Neural cell (in vitro differentiated cells): ENCODE measurements around the gene KCTD11. TPM values are rescaled to one million over a fixed set of nuclear protein-coding genes. Genes with fewer than 3 reads are reported as not detected.

Source experiments
- H2AFZ ChIP-seq: fragments of 200-600, 300-800 bp; sonication (generic), shearing (Covaris generic); 2 replicates; pipeline ENCODE4 v1.6.0; 2014; ENCODE audit warnings: low read depth, mild to moderate bottlenecking, antibody characterized with exemption, low read length, moderate library complexity
- H3F3A ChIP-seq: fragments of 200-600 bp; shearing (Covaris generic); 2 replicates; pipeline ENCODE4 v1.6.1; 2016; ENCODE audit warnings: mild to moderate bottlenecking, moderate library complexity, mixed read lengths, antibody characterized with exemption, low read length; ENCODE audit not compliant: insufficient read depth, poor library complexity, severe bottlenecking
- H3K27ac ChIP-seq: fragments of 200-600, 300-800 bp; sonication (generic), shearing (Covaris generic); 2 replicates; pipeline ENCODE4 v1.5.1; 2014; ENCODE audit warnings: mild to moderate bottlenecking, low read length, moderate library complexity
- H3K27me3 ChIP-seq: fragments of 300-800, 200-600 bp; sonication (generic), shearing (Covaris generic); 2 replicates; pipeline ENCODE4 v1.6.0; 2014; ENCODE audit warnings: mild to moderate bottlenecking, low read depth, low read length, moderate library complexity; ENCODE audit not compliant: insufficient read depth
- H3K36me3 ChIP-seq: fragments of 300-800, 200-600 bp; sonication (generic), shearing (Covaris generic); 2 replicates; pipeline ENCODE4 v1.5.1; 2014; ENCODE audit warnings: mild to moderate bottlenecking, antibody characterized with exemption, low read length, moderate library complexity; ENCODE audit not compliant: insufficient read depth
- H3K4me2 ChIP-seq: fragments of 300-800, 200-600 bp; sonication (generic), shearing (Covaris generic); 2 replicates; pipeline ENCODE4 v1.6.0; 2014; ENCODE audit warnings: mild to moderate bottlenecking, low read length
- H3K4me3 ChIP-seq: fragments of 300-800, 200-600 bp; sonication (generic), shearing (Covaris generic); 2 replicates; pipeline ENCODE4 v1.5.1; 2014; ENCODE audit warnings: mild to moderate bottlenecking, low read length, moderate library complexity
- H3K79me2 ChIP-seq: fragments of 200-600 bp; shearing (Covaris generic); replicated peaks from 2 replicates; pipeline ENCODE4 v1.6.0; 2014; ENCODE audit warnings: mild to moderate bottlenecking, low read length, moderate library complexity; ENCODE audit not compliant: insufficient read depth
- H3K9ac ChIP-seq: fragments of 300-800, 200-600 bp; sonication (generic), shearing (Covaris generic); 2 replicates; pipeline ENCODE4 v1.6.1; 2016; ENCODE audit warnings: mild to moderate bottlenecking, low read length, mixed read lengths
- H3K9me2 ChIP-seq: fragments of 200-600 bp; shearing (Covaris generic); 2 replicates; pipeline ENCODE4 v1.6.1; 2016; ENCODE audit warnings: mild to moderate bottlenecking, low read length, mixed read lengths; ENCODE audit not compliant: insufficient read depth
- H3K9me3 ChIP-seq: fragments of 200-600, 300-800 bp; sonication (generic), shearing (Covaris generic); 2 replicates; pipeline ENCODE4 v1.6.1; 2016; ENCODE audit warnings: mild to moderate bottlenecking, mixed run types, low read length, moderate library complexity, mixed read lengths
- H4K20me1 ChIP-seq: fragments of 200-600 bp; shearing (Covaris generic); 2 replicates; pipeline ENCODE4 v1.6.1; 2016; ENCODE audit warnings: mild to moderate bottlenecking, mixed run types; ENCODE audit not compliant: insufficient read depth
- CTCF ChIP-seq: fragments of 450-650 bp; IDR thresholded peaks from 2 replicates; pipeline ENCODE4 v1.5.1; 2014; ENCODE audit warnings: antibody characterized with exemption, mild to moderate bottlenecking, moderate library complexity; ENCODE audit not compliant: poor library complexity, severe bottlenecking
- EP300 ChIP-seq: fragments of 450-650 bp; conservative IDR thresholded peaks from 2 replicates; pipeline ENCODE4 v1.6.1; 2014; ENCODE audit warnings: antibody characterized with exemption, mild to moderate bottlenecking, moderate library complexity; ENCODE audit not compliant: poor library complexity, severe bottlenecking
- EZH2 ChIP-seq: fragments of 200-600, 300-800 bp; shearing (Covaris generic), sonication (generic); IDR thresholded peaks from 2 replicates; pipeline ENCODE4 v1.6.1; 2014; ENCODE audit warnings: antibody characterized with exemption, low read length, borderline replicate concordance, mild to moderate bottlenecking; ENCODE audit not compliant: insufficient read depth, poor library complexity, severe bottlenecking
- MXI1 ChIP-seq: fragments of 450-650 bp; conservative IDR thresholded peaks from 2 replicates; pipeline ENCODE4 v1.6.1; 2014; ENCODE audit warnings: antibody characterized with exemption, mild to moderate bottlenecking; ENCODE audit not compliant: poor library complexity, severe bottlenecking
- POLR2AphosphoS5 ChIP-seq: IDR thresholded peaks from 2 replicates; pipeline ENCODE4 v1.6.1; 2012
- RAD21 ChIP-seq: fragments of 450-650 bp; conservative IDR thresholded peaks from 2 replicates; pipeline ENCODE4 v1.6.1; 2014; ENCODE audit warnings: antibody characterized with exemption, mild to moderate bottlenecking, moderate library complexity
- REST ChIP-seq: IDR thresholded peaks from 2 replicates; pipeline ENCODE4 v1.6.1; 2012; ENCODE audit warnings: borderline replicate concordance
- SMC3 ChIP-seq: fragments of 450-650 bp; conservative IDR thresholded peaks from 2 replicates; pipeline ENCODE4 v1.6.1; 2014; ENCODE audit warnings: antibody characterized with exemption, mild to moderate bottlenecking, moderate library complexity; ENCODE audit not compliant: poor library complexity
- TAF1 ChIP-seq: IDR thresholded peaks from 2 replicates; pipeline ENCODE4 v1.6.1; 2012; ENCODE audit warnings: low read depth
- polyA plus RNA-seq: library from polyadenylated mRNA; depleted of rRNA; stranded (reverse); fragments of >200 nt; gene quantifications from 2 replicates; pipeline ENCODE4 v1.2.3, GENCODE V29; 2014

The KCTD11 gene
- polyA plus RNA-seq, 1 donor from 2014 or later, result 2.8 TPM

GRCh38 chr17:7329374-7329996 lies 22.5 kb upstream of the KCTD11 start:
- Histone ChIP-seq H3K9me2 (no peaks in the 10 kb centered on the region), H3F3A (no peaks in the 10 kb centered on the region), H3K4me3 (peak overlapping the region; percentile 92), H3K79me2 (peaks cover 9% of the 10 kb centered on the region), H3K36me3 (no peaks in the 10 kb centered on the region), H3K4me2 (peak overlapping the region; percentile 49), H3K9ac (peak overlapping the region; percentile 81), H3K27me3 (no peaks in the 10 kb centered on the region), H2AFZ (peak overlapping the region; percentile 61), H3K9me3 (no peaks in the 10 kb centered on the region), H4K20me1 (no peaks in the 10 kb centered on the region), H3K27ac (peak overlapping the region; percentile 93)
- TF ChIP-seq CTCF (peak; percentile 43), REST (peak; percentile 39), POLR2AphosphoS5 (peak; percentile 94), MXI1 (peak; percentile 82), RAD21 (no peak), EP300 (peak; percentile 57), EZH2 (no peak), SMC3 (no peak), TAF1 (peak; percentile 86)

GRCh38 chr17:7329997-7330637 lies 21.8 kb upstream of the KCTD11 start:
- Histone ChIP-seq H4K20me1 (no peaks in the 10 kb centered on the region), H3K79me2 (peaks cover 9% of the 10 kb centered on the region), H3K4me3 (peak overlapping the region; percentile 92), H3K27me3 (no peaks in the 10 kb centered on the region), H3K27ac (peak overlapping the region; percentile 93), H3K36me3 (no peaks in the 10 kb centered on the region), H2AFZ (peak overlapping the region; percentile 61), H3F3A (no peaks in the 10 kb centered on the region), H3K4me2 (peak overlapping the region; percentile 49), H3K9me3 (no peaks in the 10 kb centered on the region), H3K9ac (peak overlapping the region; percentile 81), H3K9me2 (no peaks in the 10 kb centered on the region)
- TF ChIP-seq POLR2AphosphoS5 (no peak), TAF1 (peak; percentile 7)
